ENCODE data around the gene SLC9A2.

SLC9A2 gene

DNA sequence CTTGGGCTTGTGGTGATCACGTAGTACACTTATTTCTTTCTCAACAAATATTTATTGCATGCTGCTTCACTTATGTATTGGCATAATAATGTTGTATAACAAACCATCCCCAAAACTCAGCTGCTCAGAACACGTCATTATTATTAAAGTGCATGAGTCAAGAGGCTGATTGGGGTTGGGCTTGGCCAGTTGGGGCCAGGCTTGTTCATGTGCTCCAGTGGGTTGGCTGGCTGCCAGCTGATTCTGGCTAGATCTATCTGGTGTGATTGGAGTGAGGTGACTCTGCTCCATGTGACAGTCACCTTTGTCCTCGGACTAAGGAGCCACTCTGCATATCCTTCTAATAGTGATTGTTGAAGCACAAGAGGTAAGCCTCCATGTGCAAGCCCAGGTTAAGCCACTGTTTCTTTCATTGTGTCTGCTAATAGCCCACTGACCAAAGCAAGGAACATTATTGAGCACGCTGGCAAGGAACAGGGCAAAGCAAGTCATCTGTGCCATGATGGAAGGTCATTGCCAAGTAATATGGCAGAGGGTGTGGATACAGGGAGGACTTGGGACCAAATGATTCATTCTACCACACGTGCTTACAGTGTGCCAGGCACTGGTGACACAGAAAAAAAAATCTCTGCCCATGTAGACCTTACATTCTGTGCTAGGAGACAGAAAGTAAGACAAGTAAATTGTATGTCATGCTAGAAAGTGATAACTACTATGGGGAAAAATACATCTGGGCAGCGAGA lies 79.2 kb downstream of the SLC9A2 start:
- H3K4me3 ChIP-seq (ENCODE audit: control insufficient read depth, low read depth, low read length): no peak overlapping the region
- TF ChIP-seq, protein P1, sequence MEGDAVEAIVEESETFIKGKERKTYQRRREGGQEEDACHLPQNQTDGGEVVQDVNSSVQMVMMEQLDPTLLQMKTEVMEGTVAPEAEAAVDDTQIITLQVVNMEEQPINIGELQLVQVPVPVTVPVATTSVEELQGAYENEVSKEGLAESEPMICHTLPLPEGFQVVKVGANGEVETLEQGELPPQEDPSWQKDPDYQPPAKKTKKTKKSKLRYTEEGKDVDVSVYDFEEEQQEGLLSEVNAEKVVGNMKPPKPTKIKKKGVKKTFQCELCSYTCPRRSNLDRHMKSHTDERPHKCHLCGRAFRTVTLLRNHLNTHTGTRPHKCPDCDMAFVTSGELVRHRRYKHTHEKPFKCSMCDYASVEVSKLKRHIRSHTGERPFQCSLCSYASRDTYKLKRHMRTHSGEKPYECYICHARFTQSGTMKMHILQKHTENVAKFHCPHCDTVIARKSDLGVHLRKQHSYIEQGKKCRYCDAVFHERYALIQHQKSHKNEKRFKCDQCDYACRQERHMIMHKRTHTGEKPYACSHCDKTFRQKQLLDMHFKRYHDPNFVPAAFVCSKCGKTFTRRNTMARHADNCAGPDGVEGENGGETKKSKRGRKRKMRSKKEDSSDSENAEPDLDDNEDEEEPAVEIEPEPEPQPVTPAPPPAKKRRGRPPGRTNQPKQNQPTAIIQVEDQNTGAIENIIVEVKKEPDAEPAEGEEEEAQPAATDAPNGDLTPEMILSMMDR (IDR thresholded peaks at IDR 0.05; ENCODE audit: control insufficient read depth, insufficient read depth, low read depth, low read length, missing control alignments): no peak
- no peak for DNase-seq (ENCODE audit: low read depth)

DNA sequence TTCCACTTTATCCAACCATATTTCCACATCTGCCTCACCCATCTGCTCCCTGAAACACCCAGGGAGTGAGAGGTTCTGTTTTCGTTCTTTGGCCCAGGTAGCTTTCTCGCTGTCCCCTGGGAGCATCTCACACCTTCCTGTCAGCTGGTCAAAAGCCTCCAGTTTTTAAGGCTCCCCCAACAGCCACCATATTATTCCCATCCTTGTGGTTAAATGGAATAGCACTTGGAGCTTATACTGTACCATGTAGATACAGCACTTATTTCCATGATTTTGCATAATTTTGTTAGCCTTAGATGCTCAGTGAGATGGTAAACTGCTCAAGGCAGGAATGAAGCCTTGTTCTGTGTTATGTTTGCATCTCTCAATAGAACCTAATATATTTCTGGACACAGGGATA lies 84.0 kb downstream of the SLC9A2 start:
- TF ChIP-seq, protein P1 (IDR thresholded peaks at IDR 0.05; ENCODE audit: control insufficient read depth, insufficient read depth, low read depth, low read length, missing control alignments): no peak
- no peak for DNase-seq (ENCODE audit: low read depth)
- no peak overlapping the region for H3K4me3 ChIP-seq (ENCODE audit: control insufficient read depth, low read depth, low read length)

DNA sequence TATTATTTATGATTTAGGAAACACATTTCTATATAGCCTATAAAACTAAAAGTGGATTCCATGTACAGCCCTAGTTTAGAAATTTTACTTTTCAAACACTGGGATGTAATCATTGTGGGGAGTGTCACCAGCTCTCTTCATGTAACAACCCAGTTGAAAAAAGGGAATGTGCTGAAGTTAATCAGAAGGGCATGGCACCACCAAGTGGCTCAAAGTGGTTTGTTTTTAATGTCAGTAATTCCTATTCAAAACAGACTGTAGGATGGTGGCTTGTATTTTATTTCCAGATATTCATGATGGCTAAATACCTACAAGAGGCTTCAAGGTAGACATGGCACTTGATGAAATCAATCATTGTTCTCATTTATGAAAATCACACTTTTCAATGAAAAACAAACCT lies 84.4 kb downstream of the SLC9A2 start:
- TF ChIP-seq, protein P1 (IDR thresholded peaks at IDR 0.05; ENCODE audit: control insufficient read depth, insufficient read depth, low read depth, low read length, missing control alignments): peak; percentile 36
- no peak for DNase-seq (ENCODE audit: low read depth)
- no peak overlapping the region for H3K4me3 ChIP-seq (ENCODE audit: control insufficient read depth, low read depth, low read length)

DNA sequence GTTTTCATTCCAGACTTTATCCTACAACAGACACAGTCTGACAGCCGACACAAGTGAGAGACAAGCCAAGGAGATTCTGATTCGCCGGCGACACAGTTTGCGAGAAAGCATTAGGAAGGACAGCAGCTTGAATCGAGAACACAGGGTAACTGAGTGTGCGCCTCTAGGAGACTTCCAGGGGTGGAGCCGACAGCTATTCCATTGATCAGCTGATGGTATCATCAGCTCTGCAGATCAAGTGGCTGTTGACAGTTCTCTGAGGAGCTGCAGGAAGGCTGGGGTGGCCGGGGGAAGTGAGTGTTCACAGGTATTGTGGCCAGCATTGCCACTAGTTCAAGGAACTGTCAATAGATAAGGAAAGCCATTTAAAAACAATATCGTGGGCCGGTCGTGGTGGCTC lies 85.2 kb downstream of the SLC9A2 start:
- TF ChIP-seq, protein P1 (IDR thresholded peaks at IDR 0.05; ENCODE audit: control insufficient read depth, insufficient read depth, low read depth, low read length, missing control alignments): no peak
- no peak for DNase-seq (ENCODE audit: low read depth)
- H3K4me3 ChIP-seq (ENCODE audit: control insufficient read depth, low read depth, low read length): no peak overlapping the region

DNA sequence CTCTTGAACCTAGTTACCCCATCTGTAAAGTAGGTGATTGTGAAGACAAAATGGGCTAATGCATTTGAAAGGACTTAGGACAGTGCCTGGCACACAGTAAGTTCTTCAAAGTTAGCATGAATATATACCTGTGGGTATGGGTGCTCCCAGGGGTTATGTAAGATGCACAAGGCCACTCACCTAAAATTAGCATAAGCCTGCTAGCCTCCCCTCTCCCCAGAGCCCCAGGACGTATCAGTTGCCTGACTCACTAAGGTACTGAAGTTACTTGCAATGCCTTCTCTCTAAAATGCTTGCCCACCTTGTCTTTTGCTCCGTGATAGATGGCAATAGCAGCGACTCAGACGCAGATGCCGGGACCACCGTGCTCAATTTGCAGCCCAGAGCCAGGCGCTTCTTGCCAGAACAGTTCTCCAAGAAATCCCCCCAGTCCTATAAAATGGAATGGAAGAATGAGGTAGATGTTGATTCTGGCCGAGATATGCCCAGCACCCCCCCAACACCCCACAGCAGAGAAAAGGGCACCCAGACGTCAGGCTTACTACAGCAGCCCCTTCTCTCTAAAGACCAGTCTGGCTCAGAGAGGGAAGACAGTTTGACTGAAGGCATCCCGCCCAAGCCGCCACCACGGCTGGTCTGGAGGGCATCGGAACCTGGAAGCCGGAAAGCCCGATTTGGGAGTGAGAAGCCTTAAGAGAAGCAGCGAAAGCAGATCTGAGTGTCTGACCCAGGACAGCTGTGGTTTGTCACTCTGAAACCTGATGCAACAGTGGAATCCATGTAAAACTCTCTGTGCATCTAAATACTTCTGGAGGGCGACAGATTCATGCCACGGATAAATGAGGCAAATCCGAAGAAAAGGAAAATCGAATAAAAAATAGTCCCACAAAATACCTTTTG lies 88.7 kb downstream of the SLC9A2 start:
- TF ChIP-seq, protein P1 (IDR thresholded peaks at IDR 0.05; ENCODE audit: control insufficient read depth, insufficient read depth, low read depth, low read length, missing control alignments): no peak
- no peak overlapping the region for H3K4me3 ChIP-seq (ENCODE audit: control insufficient read depth, low read depth, low read length)

DNA sequence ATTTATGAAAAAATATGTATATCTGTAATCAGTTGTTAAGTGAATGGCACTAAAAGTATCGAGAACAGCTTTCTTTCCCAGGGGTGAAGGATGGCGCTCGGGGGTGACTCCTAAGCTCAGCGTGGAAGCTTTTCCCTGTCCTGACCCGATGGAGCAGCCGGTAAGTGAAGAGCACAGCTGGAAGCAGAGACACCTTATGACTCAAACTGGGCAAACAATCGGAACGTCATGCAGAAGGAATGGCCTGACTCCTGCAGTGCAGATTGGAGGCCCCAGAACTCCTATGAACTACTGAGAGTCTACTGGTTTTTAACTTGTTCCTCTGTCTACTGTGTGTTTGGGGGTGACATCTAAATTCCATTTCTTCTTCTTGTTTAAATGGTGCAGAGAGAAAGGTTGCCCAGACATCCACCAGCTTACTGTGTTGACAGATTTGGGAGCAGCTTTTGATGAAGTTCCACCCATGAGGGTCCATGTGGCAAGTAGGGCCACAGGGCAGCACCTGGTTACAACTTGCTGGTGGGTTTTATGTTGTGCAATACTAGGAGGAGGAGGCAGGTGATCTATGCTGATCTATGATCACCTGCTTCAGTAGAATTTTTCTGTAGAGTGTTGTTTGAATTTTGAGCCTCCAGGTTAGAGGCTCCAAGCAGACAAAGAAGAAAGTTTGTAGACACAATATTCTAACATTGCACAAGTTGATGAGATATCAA lies 89.7 kb downstream of the SLC9A2 start:
- TF ChIP-seq, protein P1 (IDR thresholded peaks at IDR 0.05; ENCODE audit: control insufficient read depth, insufficient read depth, low read depth, low read length, missing control alignments): no peak
- peak; percentile 10 for DNase-seq (ENCODE audit: low read depth)
- no peak overlapping the region for H3K4me3 ChIP-seq (ENCODE audit: control insufficient read depth, low read depth, low read length)

More for the DNA sequence above, 88.7 kb downstream of the SLC9A2 start:
- no peak for DNase-seq (ENCODE audit: low read depth)

All from AG09309 (cell line).